ENCODE results near the gene CHTOP.

- peak; percentile 33 to 57 (median 55) for TF ChIP-seq CTCF (IDR thresholded peaks at IDR 0.05)
- no peak for TF ChIP-seq POLR2A (IDR thresholded peaks at IDR 0.05; ENCODE audit: low read depth)
- no peak for TF ChIP-seq EP300 (IDR thresholded peaks at IDR 0.05)
These were observed 6.8 kb upstream of the CHTOP start, which contains the start of gene S100A13 for GRCh38 chr1:153626904-153627714.

All from esophagus muscularis mucosa (tissue), 4 donors.